Erythroblast (primary cell): ENCODE measurements around the gene COPS4.
"Not testable (repeated sequence)": the region's sequence is repeated elsewhere in the genome, so short reads cannot be mapped to it uniquely, and the experiment has no call there.

ENCODE experiments used
- DNase-seq, 2 experiments: peaks; one replicate each; lab custom pipeline; 2025; lab: John Stamatoyannopoulos, UW
- GATA1 ChIP-seq: IDR thresholded peaks from 2 replicates; pipeline ENCODE4 v1.6.1; 2011; ENCODE audit warnings: low read depth, mild to moderate bottlenecking, control low read depth, low read length, moderate library complexity
- POLR2A ChIP-seq: IDR thresholded peaks from 2 replicates; pipeline ENCODE4 v1.6.1; 2011; ENCODE audit warnings: mild to moderate bottlenecking, low read length

COPS4 gene

GRCh38 chr4:83034630-83035494 lies at the start of gene COPS4:
TSS of gene COPS4 (plus strand) at chr4:83035183. CDS start at chr4:83035225, 42 bp downstream.
- TF ChIP-seq GATA1 (no peak), POLR2A (peak; percentile 94)
- DNase-seq, result peak; percentile 99 to 100

GRCh38 chr4:82987519-82987918 lies 47.5 kb upstream of the COPS4 start:
- DNase-seq, result not testable (repeated sequence)

GRCh38 chr4:82988323-82988832 lies 46.6 kb upstream of the COPS4 start:
- TF ChIP-seq GATA1 (no peak), POLR2A (no peak)
- DNase-seq, result no peak

- TF ChIP-seq POLR2A (no peak), GATA1 (no peak)
- DNase-seq, result no peak
Observed at GRCh38 chr4:82989575-82990429, 45.2 kb upstream of the COPS4 start.

GRCh38 chr4:82994834-82995233 lies 40.1 kb upstream of the COPS4 start:
- TF ChIP-seq GATA1 (no peak), POLR2A (no peak)
- DNase-seq, result no peak

GRCh38 chr4:82998898-82999297 lies 36.1 kb upstream of the COPS4 start:
- DNase-seq, result no peak
- TF ChIP-seq POLR2A (no peak), GATA1 (no peak)

- TF ChIP-seq GATA1, result no peak
- TF ChIP-seq POLR2A, result no peak
- no peak for DNase-seq
Observed at GRCh38 chr4:83002329-83002728, 32.7 kb upstream of the COPS4 start.

- not testable (repeated sequence) for DNase-seq
Observed at GRCh38 chr4:83003044-83003791, 31.8 kb upstream of the COPS4 start.

- DNase-seq, result peak; percentile 26 to 58
Observed at GRCh38 chr4:83009529-83009928, 25.5 kb upstream of the COPS4 start.

GRCh38 chr4:83010111-83010521 lies 24.9 kb upstream of the COPS4 start:
- peak; percentile 68 to 77 for DNase-seq
- TF ChIP-seq POLR2A, result no peak
- no peak for TF ChIP-seq GATA1

More at GRCh38 chr4:83009529-83009928, 25.5 kb upstream of the COPS4 start:
- TF ChIP-seq POLR2A (no peak), GATA1 (no peak)

GRCh38 chr4:83010522-83011318 lies 24.3 kb upstream of the COPS4 start, which contains the start of gene LIN54:
TSS of gene LIN54 (minus strand) at chr4:83010823. CDS start at chr4:82984844, 25,979 bp downstream.
- peak; percentile 90 to 95 for DNase-seq
- TF ChIP-seq POLR2A (peak; percentile 37), GATA1 (no peak)

- no peak for TF ChIP-seq POLR2A
- TF ChIP-seq GATA1, result no peak
- DNase-seq, result peak in 1 of 2 experiments; percentile 35
Observed at GRCh38 chr4:83011689-83012199, 23.2 kb upstream of the COPS4 start.

GRCh38 chr4:83012200-83012686 lies 22.7 kb upstream of the COPS4 start:
- DNase-seq, result peak; percentile 69 to 81
- TF ChIP-seq POLR2A (no peak), GATA1 (no peak)
